HG02938 (cell line): ENCODE results near the gene KRTAP1-5.
"Not testable (repeated sequence)": the region's sequence is repeated elsewhere in the genome, so short reads cannot be mapped to it uniquely, and the experiment has no call there.

Experiments used
- ATAC-seq: cut with Tn5 transposase; IDR thresholded peaks from one replicate; pipeline ENCODE4 v1.9.1; 2021; ENCODE audit warnings: mild to moderate bottlenecking, moderate library complexity; ENCODE audit not compliant: unreplicated experiment

KRTAP1-5 gene, protein sequence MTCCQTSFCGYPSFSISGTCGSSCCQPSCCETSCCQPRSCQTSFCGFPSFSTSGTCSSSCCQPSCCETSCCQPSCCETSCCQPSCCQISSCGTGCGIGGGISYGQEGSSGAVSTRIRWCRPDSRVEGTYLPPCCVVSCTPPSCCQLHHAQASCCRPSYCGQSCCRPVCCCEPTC

GRCh38 chr17:41026715-41027471, at the start of gene KRTAP1-5:
Gene KRTAP1-5 (minus strand): TSS chr17:41027208. CDS start chr17:41027155, 53 bp downstream.
- no peak for ATAC-seq

DNA sequence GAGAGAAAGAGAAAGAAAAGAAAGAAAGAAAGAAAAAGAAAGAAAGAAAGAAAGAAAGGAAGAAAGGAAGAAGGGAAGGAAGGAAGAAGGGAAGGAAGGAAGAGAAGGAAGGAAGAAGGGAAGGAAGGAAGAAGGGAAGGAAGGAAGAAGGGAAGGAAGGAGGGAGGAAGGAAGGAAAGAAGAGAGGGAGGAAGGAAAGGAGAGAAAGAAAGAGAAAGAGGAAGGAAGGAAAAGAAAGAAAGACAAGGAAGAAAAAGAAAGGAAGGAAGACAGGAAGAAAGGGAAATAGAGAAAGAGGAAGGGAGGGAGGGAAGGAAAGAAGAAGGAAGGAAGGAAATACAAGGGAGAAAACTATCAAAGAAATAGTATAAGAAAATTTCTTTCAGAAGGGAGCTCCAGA, 49.8 kb upstream of the KRTAP1-5 start:
- no peak for ATAC-seq

DNA sequence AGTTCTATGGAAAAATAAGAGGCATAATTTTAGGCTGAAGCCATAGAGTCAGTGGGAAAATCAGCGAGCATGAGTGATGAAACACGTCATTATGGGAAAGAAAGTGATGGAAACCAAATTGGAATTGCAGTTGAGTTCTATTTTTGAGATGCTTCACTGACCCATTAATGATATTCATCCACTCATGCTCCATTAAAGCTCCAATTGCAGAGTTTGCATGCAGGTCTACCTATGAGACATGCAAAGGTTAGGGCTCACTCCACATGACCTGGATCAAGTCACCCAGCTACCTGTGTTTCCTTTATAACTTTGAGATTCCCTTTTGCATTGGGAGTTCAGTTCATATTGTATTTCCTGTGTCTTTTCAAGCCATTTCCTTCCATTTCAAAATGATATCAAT, 46.7 kb upstream of the KRTAP1-5 start:
- no peak for ATAC-seq

- ATAC-seq, result no peak
Observed at GRCh38 chr17:41071606-41072360, 44.8 kb upstream of the KRTAP1-5 start.

- no peak for ATAC-seq
Observed at GRCh38 chr17:41069031-41069430, 42.0 kb upstream of the KRTAP1-5 start.

DNA sequence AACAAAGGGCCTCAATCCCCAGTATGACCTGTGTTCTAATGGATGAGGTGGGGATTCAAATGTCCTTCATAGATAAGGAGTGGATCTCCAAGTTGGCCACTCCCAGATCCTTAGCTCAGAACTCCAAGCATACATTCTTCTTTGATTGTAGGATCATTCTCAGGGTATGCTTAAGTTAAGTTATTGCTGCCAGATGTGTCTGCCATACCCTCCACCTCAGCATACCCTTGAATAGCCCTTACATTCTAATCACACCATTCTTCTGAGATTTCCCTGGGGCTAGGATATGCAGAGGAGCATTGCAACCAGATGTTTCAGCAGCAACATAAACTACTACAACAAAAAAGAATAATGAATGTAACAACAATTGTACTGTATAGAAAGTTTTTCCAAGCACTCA, 40.3 kb upstream of the KRTAP1-5 start:
- no peak for ATAC-seq

- no peak for ATAC-seq
Observed at GRCh38 chr17:41065829-41066624, 39.0 kb upstream of the KRTAP1-5 start, which contains the start of gene KRTAP2-4. Gene KRTAP2-4 (minus strand): TSS chr17:41065879. CDS start chr17:41065845, 34 bp downstream.

DNA sequence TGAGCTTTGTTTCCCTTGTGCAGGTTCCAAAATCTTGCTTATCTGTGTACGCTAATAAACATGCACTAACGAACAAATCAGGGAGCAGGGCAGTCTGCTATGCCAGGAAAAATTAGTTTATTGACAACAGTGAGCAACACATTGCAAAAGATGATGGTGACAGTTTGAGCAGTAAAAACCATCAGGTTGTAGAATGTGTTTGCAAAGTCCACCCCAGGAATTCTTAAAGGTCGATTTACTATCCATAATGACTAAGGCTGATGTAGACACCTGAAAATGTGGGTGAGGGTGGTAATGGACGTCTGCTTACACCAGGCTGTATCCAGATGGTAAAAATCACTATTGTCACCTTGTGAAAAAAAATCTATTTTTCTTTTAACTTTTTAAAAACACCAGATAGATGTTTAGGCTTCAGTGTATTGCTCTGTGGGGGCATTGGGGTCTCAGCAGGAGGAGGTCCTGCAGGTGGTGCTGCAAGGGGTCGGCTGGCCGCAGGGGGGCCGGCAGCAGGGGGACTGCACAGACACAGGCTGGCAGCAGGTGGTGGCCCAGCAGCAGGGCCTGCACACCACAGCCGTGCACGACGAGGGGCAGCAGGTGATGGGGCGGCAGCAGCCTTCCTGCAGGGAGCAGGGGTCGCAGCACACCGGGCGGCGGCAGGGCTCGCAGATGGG, 38.1 kb upstream of the KRTAP1-5 start:
- not testable (repeated sequence) for ATAC-seq

DNA sequence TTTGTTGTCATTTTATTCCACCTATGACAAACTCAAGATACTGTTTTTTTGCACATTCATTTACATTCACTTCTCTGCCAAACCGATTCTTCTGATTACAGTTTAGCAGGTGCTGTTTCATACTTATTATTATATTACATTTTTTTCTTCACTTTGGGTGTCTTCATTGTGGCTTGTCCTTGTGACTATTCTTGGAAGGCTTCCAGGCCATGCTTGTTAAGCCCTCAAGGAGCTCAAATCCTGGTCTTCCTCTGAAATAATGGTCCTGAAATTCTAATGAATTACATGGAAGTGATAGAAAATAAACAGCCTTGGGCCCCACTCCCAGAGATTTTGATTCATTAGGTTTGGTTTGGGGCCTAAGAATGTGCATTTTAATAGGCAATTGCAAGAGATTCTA, 37.3 kb upstream of the KRTAP1-5 start:
- ATAC-seq, result no peak

GRCh38 chr17:41063449-41063848, 36.4 kb upstream of the KRTAP1-5 start:
- ATAC-seq, result no peak

- no peak for ATAC-seq
Observed at GRCh38 chr17:41061964-41062363, 35.0 kb upstream of the KRTAP1-5 start.

GRCh38 chr17:41060052-41060604, 33.1 kb upstream of the KRTAP1-5 start, which contains the start of gene KRTAP2-3:
Gene KRTAP2-3 (minus strand): TSS chr17:41060114. CDS start chr17:41060050, 64 bp downstream.
- ATAC-seq, result no peak

DNA sequence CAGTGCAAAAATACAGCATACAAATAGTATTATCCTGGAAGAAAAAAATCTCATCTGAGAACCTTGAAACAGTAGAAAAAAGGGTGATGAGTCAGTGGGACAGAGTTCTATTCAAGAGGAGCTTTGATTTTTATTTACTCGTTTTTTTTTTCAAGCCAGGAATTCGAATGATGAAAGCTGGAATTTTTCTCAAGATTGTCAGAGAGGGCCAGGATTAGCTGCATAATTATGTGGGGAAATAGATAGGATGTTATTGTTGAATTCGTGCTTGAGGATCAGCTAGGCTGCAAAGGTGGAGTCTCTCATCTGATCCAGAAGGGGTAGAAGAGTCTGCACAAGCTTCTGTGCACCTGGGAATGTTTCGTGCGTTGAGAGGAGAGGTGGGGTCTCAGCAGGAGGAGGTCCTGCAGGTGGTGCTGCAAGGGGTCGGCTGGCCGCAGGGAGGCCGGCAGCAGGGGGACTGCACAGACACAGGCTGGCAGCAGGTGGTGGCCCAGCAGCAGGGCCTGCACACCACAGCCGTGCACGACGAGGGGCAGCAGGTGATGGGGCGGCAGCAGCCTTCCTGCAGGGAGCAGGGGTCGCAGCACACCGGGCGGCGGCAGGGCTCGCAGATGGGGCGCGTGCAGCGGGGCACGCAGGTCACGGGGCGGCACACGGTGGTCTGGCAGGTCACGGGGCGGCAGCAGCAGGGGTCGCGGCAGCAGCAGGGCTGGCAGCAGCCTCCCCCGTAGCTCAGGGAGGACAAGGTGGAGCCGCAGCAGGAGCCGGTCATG, 32.5 kb upstream of the KRTAP1-5 start:
- not testable (repeated sequence) for ATAC-seq

DNA sequence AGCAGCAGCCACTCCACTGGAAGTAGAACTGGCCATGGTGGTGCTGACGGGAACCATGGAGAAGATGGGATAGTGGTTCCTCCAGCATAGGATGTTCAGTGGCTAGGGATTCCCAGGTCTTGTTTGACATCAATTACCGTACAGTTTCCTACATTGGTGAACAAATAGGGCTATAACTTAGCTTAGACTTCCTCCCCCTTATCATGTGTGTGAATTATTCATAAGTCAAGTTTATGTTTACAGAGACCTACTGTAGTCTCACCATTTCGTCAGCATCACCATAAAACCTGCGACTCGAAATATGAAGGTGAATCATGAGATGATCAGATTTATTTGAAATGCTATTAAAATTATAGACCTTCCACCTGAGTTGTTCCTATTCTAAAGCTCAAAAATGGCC, 31.7 kb upstream of the KRTAP1-5 start:
- no peak for ATAC-seq

DNA sequence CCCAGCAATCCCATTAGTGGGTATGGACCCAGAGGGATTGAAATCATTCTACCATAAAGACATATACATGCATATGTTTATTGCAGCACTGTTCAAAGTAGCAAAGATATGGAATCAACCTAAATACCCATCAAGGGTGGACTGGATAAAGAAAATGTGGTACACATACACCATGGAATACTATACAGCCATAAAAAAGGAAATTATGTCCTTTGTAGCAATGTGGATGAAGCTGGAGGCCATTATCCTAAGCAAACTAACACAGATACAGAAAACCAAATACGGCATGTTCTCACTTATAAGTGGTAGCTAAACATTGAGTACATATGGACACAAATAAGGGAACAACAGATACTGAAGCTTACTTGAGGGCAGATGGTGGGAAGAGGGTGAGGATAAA, 30.5 kb upstream of the KRTAP1-5 start:
- no peak for ATAC-seq

- ATAC-seq, result not testable (repeated sequence)
Observed at GRCh38 chr17:41055130-41055529, 28.1 kb upstream of the KRTAP1-5 start, which contains the start of gene KRTAP2-2. Gene KRTAP2-2 (minus strand): TSS chr17:41055230. CDS start chr17:41055211, 19 bp downstream.

- not testable (repeated sequence) for ATAC-seq
Observed at GRCh38 chr17:41054556-41054955, 27.5 kb upstream of the KRTAP1-5 start.

- no peak for ATAC-seq
Observed at GRCh38 chr17:41054025-41054424, 27.0 kb upstream of the KRTAP1-5 start.

- no peak for ATAC-seq
Observed at GRCh38 chr17:41052566-41052965, 25.6 kb upstream of the KRTAP1-5 start.
